Mucosa of stomach (tissue), 1 donor: ENCODE measurements around the gene ROMO1.
"Not testable (repeated sequence)": the region's sequence is repeated elsewhere in the genome, so short reads cannot be mapped to it uniquely, and the experiment has no call there.

Source experiments
- H3K27me3 ChIP-seq: one replicate; pipeline ENCODE4 v1.7.0; 2013; ENCODE audit warnings: mild to moderate bottlenecking, low read length; ENCODE audit not compliant: control insufficient read depth, insufficient read depth
- H3K36me3 ChIP-seq: one replicate; pipeline ENCODE4 v1.7.0; 2013; ENCODE audit warnings: low read length; ENCODE audit not compliant: control insufficient read depth, insufficient read depth
- H3K4me1 ChIP-seq: one replicate; pipeline ENCODE4 v1.7.0; 2013; ENCODE audit warnings: mild to moderate bottlenecking, low read length; ENCODE audit not compliant: control insufficient read depth, insufficient read depth
- H3K4me3 ChIP-seq: one replicate; pipeline ENCODE4 v1.7.0; 2013; ENCODE audit warnings: low read length
- H3K9ac ChIP-seq: one replicate; pipeline ENCODE4 v1.7.0; 2013; ENCODE audit warnings: mild to moderate bottlenecking, low read length, moderate library complexity
- H3K9me3 ChIP-seq: one replicate; pipeline ENCODE4 v1.7.0; 2013; ENCODE audit warnings: mild to moderate bottlenecking, low read length, moderate library complexity; ENCODE audit not compliant: control insufficient read depth
- donor health status: Pancreatic carcinoma.

Gene ROMO1

GRCh38 chr20:35706591-35707529, 7.7 kb downstream of the ROMO1 start:
- not testable (repeated sequence) for H3K4me1 ChIP-seq, H3K4me3 ChIP-seq, H3K9ac ChIP-seq, H3K9me3 ChIP-seq, H3K27me3 ChIP-seq, H3K36me3 ChIP-seq

GRCh38 chr20:35708502-35708901, 9.3 kb downstream of the ROMO1 start:
- no peaks in the 10 kb centered on the region for H3K27me3 ChIP-seq

GRCh38 chr20:35709259-35709658, 10.1 kb downstream of the ROMO1 start:
- Histone ChIP-seq H3K9me3 (no peaks in the 10 kb centered on the region), H3K36me3 (peaks cover 7% of the 10 kb centered on the region), H3K9ac (no peak overlapping the region), H3K27me3 (no peaks in the 10 kb centered on the region), H3K4me3 (no peak overlapping the region), H3K4me1 (no peaks in the 10 kb centered on the region)

More at GRCh38 chr20:35708502-35708901, 9.3 kb downstream of the ROMO1 start:
- Histone ChIP-seq H3K4me3 (no peak overlapping the region), H3K9me3 (no peaks in the 10 kb centered on the region), H3K9ac (no peak overlapping the region), H3K4me1 (no peaks in the 10 kb centered on the region), H3K36me3 (peaks cover 7% of the 10 kb centered on the region)

GRCh38 chr20:35710039-35710438, 10.8 kb downstream of the ROMO1 start:
- Histone ChIP-seq H3K4me1 (no peaks in the 10 kb centered on the region), H3K9me3 (no peaks in the 10 kb centered on the region), H3K27me3 (no peaks in the 10 kb centered on the region), H3K36me3 (peaks cover 4% of the 10 kb centered on the region), H3K4me3 (no peak overlapping the region), H3K9ac (no peak overlapping the region)

- no peaks in the 10 kb centered on the region for H3K4me1 ChIP-seq
- no peaks in the 10 kb centered on the region for H3K27me3 ChIP-seq
- no peaks in the 10 kb centered on the region for H3K9me3 ChIP-seq
- H3K36me3 ChIP-seq, result peaks cover 4% of the 10 kb centered on the region
- H3K4me3 ChIP-seq, result no peak overlapping the region
- no peak overlapping the region for H3K9ac ChIP-seq
These were observed 11.8 kb downstream of the ROMO1 start for GRCh38 chr20:35710884-35711587.

GRCh38 chr20:35711588-35712209, 12.5 kb downstream of the ROMO1 start:
- Histone ChIP-seq H3K9me3 (no peaks in the 10 kb centered on the region), H3K4me1 (no peaks in the 10 kb centered on the region), H3K9ac (no peak overlapping the region), H3K27me3 (no peaks in the 10 kb centered on the region), H3K4me3 (no peak overlapping the region), H3K36me3 (peaks cover 4% of the 10 kb centered on the region)

GRCh38 chr20:35713120-35713519, 13.9 kb downstream of the ROMO1 start:
- not testable (repeated sequence) for H3K9ac ChIP-seq, H3K36me3 ChIP-seq, H3K27me3 ChIP-seq, H3K4me3 ChIP-seq, H3K9me3 ChIP-seq, H3K4me1 ChIP-seq

GRCh38 chr20:35714127-35714526, 14.9 kb downstream of the ROMO1 start:
- peaks cover 4% of the 10 kb centered on the region for H3K36me3 ChIP-seq
- no peak overlapping the region for H3K9ac ChIP-seq
- no peaks in the 10 kb centered on the region for H3K27me3 ChIP-seq
- no peaks in the 10 kb centered on the region for H3K9me3 ChIP-seq
- no peaks in the 10 kb centered on the region for H3K4me1 ChIP-seq
- H3K4me3 ChIP-seq, result no peak overlapping the region

- Histone ChIP-seq H3K9me3 (no peaks in the 10 kb centered on the region), H3K27me3 (no peaks in the 10 kb centered on the region), H3K36me3 (peaks cover 15% of the 10 kb centered on the region), H3K9ac (no peak overlapping the region), H3K4me1 (no peaks in the 10 kb centered on the region), H3K4me3 (no peak overlapping the region)
These were observed 16.4 kb downstream of the ROMO1 start for GRCh38 chr20:35715652-35716051.

- Histone ChIP-seq H3K9me3 (no peaks in the 10 kb centered on the region), H3K27me3 (no peaks in the 10 kb centered on the region), H3K4me1 (no peaks in the 10 kb centered on the region), H3K36me3 (peaks cover 17% of the 10 kb centered on the region), H3K9ac (no peak overlapping the region), H3K4me3 (no peak overlapping the region)
These were observed 17.1 kb downstream of the ROMO1 start for GRCh38 chr20:35716330-35716729.

- not testable (repeated sequence) for H3K4me3 ChIP-seq, H3K9me3 ChIP-seq, H3K4me1 ChIP-seq, H3K9ac ChIP-seq, H3K27me3 ChIP-seq
- H3K36me3 ChIP-seq, result peaks cover 13% of the 10 kb centered on the region
These were observed 19.1 kb downstream of the ROMO1 start for GRCh38 chr20:35718321-35718720.
